Measurements from ENCODE around the gene MTO1.
"Not testable (repeated sequence)": the region's sequence is repeated elsewhere in the genome, so short reads cannot be mapped to it uniquely, and the experiment has no call there.

MTO1 gene

GRCh38 chr6:73461537-73462350 lies at the start of gene MTO1:
MTO1 (plus strand) TSS chr6:73461737; CDS start chr6:73461855, 118 bp downstream.
- ATAC-seq (replicated peaks; ENCODE audit: extremely low read depth, poor library complexity, severe bottlenecking) (peak; percentile 90), DNase-seq (ENCODE audit: low spot score in 2 of 2) (peak; percentile 64 to 78)
- Mint-ChIP-seq H3K27ac (ENCODE audit: low read depth) (peak within 1 kb of the TSS; percentile 84), H3K9me3 (no peaks in the 10 kb centered on the region), H3K4me1 (peaks cover 27% of the 10 kb centered on the region), H3K4me3 (peak within 1 kb of the TSS; percentile 86), H3K36me3 (ENCODE audit: insufficient read depth) (peaks cover 34% of the 10 kb centered on the region), H3K27me3 (no peaks in the 10 kb centered on the region)

GRCh38 chr6:73413102-73413501 lies 48.4 kb upstream of the MTO1 start:
- DNase-seq (ENCODE audit: low spot score in 2 of 2) (no peak), ATAC-seq (replicated peaks; ENCODE audit: extremely low read depth, poor library complexity, severe bottlenecking) (no peak)
- Mint-ChIP-seq H3K36me3 (ENCODE audit: insufficient read depth) (peaks cover 10% of the 10 kb centered on the region), H3K27me3 (no peaks in the 10 kb centered on the region), H3K27ac (ENCODE audit: low read depth) (no peak overlapping the region), H3K9me3 (no peaks in the 10 kb centered on the region), H3K4me1 (peaks cover 9% of the 10 kb centered on the region), H3K4me3 (no peak overlapping the region)

GRCh38 chr6:73418081-73418741 lies 43.3 kb upstream of the MTO1 start:
- H3K9me3 Mint-ChIP-seq = no peaks in the 10 kb centered on the region
- no peaks in the 10 kb centered on the region for H3K27me3 Mint-ChIP-seq
- H3K4me3 Mint-ChIP-seq = no peak overlapping the region
- ATAC-seq (replicated peaks; ENCODE audit: extremely low read depth, poor library complexity, severe bottlenecking) (no peak), DNase-seq (ENCODE audit: low spot score in 2 of 2) (no peak)
- H3K36me3 Mint-ChIP-seq (ENCODE audit: insufficient read depth) = peaks cover 14% of the 10 kb centered on the region
- H3K27ac Mint-ChIP-seq (ENCODE audit: low read depth) = peak overlapping the region; percentile 44
- peaks cover 26% of the 10 kb centered on the region for H3K4me1 Mint-ChIP-seq

GRCh38 chr6:73421534-73421933 lies 40.0 kb upstream of the MTO1 start:
- H3K4me3 Mint-ChIP-seq = no peak overlapping the region
- H3K9me3 Mint-ChIP-seq = no peaks in the 10 kb centered on the region
- DNase-seq (ENCODE audit: low spot score in 2 of 2) (no peak), ATAC-seq (replicated peaks; ENCODE audit: extremely low read depth, poor library complexity, severe bottlenecking) (no peak)
- H3K27ac Mint-ChIP-seq (ENCODE audit: low read depth) = peak overlapping the region; percentile 89
- no peaks in the 10 kb centered on the region for H3K27me3 Mint-ChIP-seq
- H3K36me3 Mint-ChIP-seq (ENCODE audit: insufficient read depth) = peaks cover 28% of the 10 kb centered on the region
- H3K4me1 Mint-ChIP-seq = peaks cover 22% of the 10 kb centered on the region

- no peaks in the 10 kb centered on the region for H3K27me3 Mint-ChIP-seq
- ATAC-seq (replicated peaks; ENCODE audit: extremely low read depth, poor library complexity, severe bottlenecking) (no peak), DNase-seq (ENCODE audit: low spot score in 2 of 2) (no peak)
- H3K27ac Mint-ChIP-seq (ENCODE audit: low read depth) = no peak overlapping the region
- H3K9me3 Mint-ChIP-seq = no peaks in the 10 kb centered on the region
- no peak overlapping the region for H3K4me3 Mint-ChIP-seq
- peaks cover 58% of the 10 kb centered on the region for H3K36me3 Mint-ChIP-seq (ENCODE audit: insufficient read depth)
- H3K4me1 Mint-ChIP-seq = peaks cover 5% of the 10 kb centered on the region
Observed at GRCh38 chr6:73435236-73435635, 26.3 kb upstream of the MTO1 start.

- H3K36me3 Mint-ChIP-seq (ENCODE audit: insufficient read depth) = peaks cover 59% of the 10 kb centered on the region
- H3K4me1 Mint-ChIP-seq = peaks cover 49% of the 10 kb centered on the region
- ATAC-seq (replicated peaks; ENCODE audit: extremely low read depth, poor library complexity, severe bottlenecking) (no peak), DNase-seq (ENCODE audit: low spot score in 2 of 2) (no peak)
- H3K9me3 Mint-ChIP-seq = no peaks in the 10 kb centered on the region
- no peaks in the 10 kb centered on the region for H3K27me3 Mint-ChIP-seq
- H3K27ac Mint-ChIP-seq (ENCODE audit: low read depth) = peak overlapping the region; percentile 3
- no peak overlapping the region for H3K4me3 Mint-ChIP-seq
Observed at GRCh38 chr6:73443555-73443954, 18.0 kb upstream of the MTO1 start.

- Mint-ChIP-seq H3K27ac (ENCODE audit: low read depth) (peak overlapping the region; percentile 98), H3K4me1 (peaks cover 21% of the 10 kb centered on the region), H3K9me3 (no peaks in the 10 kb centered on the region), H3K27me3 (no peaks in the 10 kb centered on the region), H3K4me3 (peak overlapping the region; percentile 93), H3K36me3 (ENCODE audit: insufficient read depth) (peaks cover 30% of the 10 kb centered on the region)
- DNase-seq (ENCODE audit: low spot score in 2 of 2) (peak; percentile 26 to 31), ATAC-seq (replicated peaks; ENCODE audit: extremely low read depth, poor library complexity, severe bottlenecking) (peak; percentile 52)
Observed at GRCh38 chr6:73451223-73452106, 10.1 kb upstream of the MTO1 start.

GRCh38 chr6:73452107-73452461 lies 9.5 kb upstream of the MTO1 start, which contains the start of gene CGAS:
CGAS (minus strand) TSS chr6:73452297; CDS start chr6:73452181, 116 bp downstream.
- peaks cover 30% of the 10 kb centered on the region for H3K36me3 Mint-ChIP-seq (ENCODE audit: insufficient read depth)
- no peaks in the 10 kb centered on the region for H3K9me3 Mint-ChIP-seq
- ATAC-seq (replicated peaks; ENCODE audit: extremely low read depth, poor library complexity, severe bottlenecking) (peak; percentile 77), DNase-seq (ENCODE audit: low spot score in 2 of 2) (peak; percentile 49 to 64)
- no peaks in the 10 kb centered on the region for H3K27me3 Mint-ChIP-seq
- peak within 1 kb of the TSS; percentile 98 for H3K27ac Mint-ChIP-seq (ENCODE audit: low read depth)
- peak within 1 kb of the TSS; percentile 93 for H3K4me3 Mint-ChIP-seq
- H3K4me1 Mint-ChIP-seq = peaks cover 21% of the 10 kb centered on the region

- Mint-ChIP-seq H3K27ac (ENCODE audit: low read depth) (no peak overlapping the region), H3K9me3 (no peaks in the 10 kb centered on the region), H3K27me3 (no peaks in the 10 kb centered on the region), H3K4me1 (peaks cover 7% of the 10 kb centered on the region), H3K4me3 (no peak overlapping the region), H3K36me3 (ENCODE audit: insufficient read depth) (peaks cover 9% of the 10 kb centered on the region)
- DNase-seq (ENCODE audit: low spot score in 2 of 2) (no peak), ATAC-seq (replicated peaks; ENCODE audit: extremely low read depth, poor library complexity, severe bottlenecking) (no peak)
Observed at GRCh38 chr6:73455865-73456629, 5.5 kb upstream of the MTO1 start.

- ATAC-seq (replicated peaks; ENCODE audit: extremely low read depth, poor library complexity, severe bottlenecking); H3K9me3 Mint-ChIP-seq; H3K4me3 Mint-ChIP-seq; DNase-seq (ENCODE audit: low spot score in 2 of 2); H3K27me3 Mint-ChIP-seq: not testable (repeated sequence)
- Mint-ChIP-seq H3K27ac (ENCODE audit: low read depth) (peak overlapping the region; percentile 84), H3K4me1 (peaks cover 20% of the 10 kb centered on the region), H3K36me3 (ENCODE audit: insufficient read depth) (peaks cover 24% of the 10 kb centered on the region)
Observed at GRCh38 chr6:73459474-73459873, 2.1 kb upstream of the MTO1 start.

GRCh38 chr6:73460056-73460455 lies 1.5 kb upstream of the MTO1 start:
- Mint-ChIP-seq H3K27ac (ENCODE audit: low read depth) (peak overlapping the region; percentile 84), H3K9me3 (no peaks in the 10 kb centered on the region), H3K4me1 (peaks cover 20% of the 10 kb centered on the region), H3K27me3 (no peaks in the 10 kb centered on the region), H3K4me3 (peak overlapping the region; percentile 34), H3K36me3 (ENCODE audit: insufficient read depth) (peaks cover 24% of the 10 kb centered on the region)
- ATAC-seq (replicated peaks; ENCODE audit: extremely low read depth, poor library complexity, severe bottlenecking) (no peak), DNase-seq (ENCODE audit: low spot score in 2 of 2) (no peak)
